Subcutaneous adipose tissue (tissue), 4 donors: ENCODE results near the gene IGSF5. TPM values are rescaled to one million over a fixed set of nuclear protein-coding genes. Genes with fewer than 3 reads are reported as not detected.

Source experiments
- total RNA-seq, 4 donors: library from RNA; depleted of rRNA; stranded (reverse); fragments of >200 nt; gene quantifications; one replicate each; pipeline ENCODE4 v1.1.0, GENCODE V29; 2016
- TF ChIP-seq, protein P1 (sequence below): fragments of 450-650 bp; IDR thresholded peaks from one replicate; pipeline ENCODE4 v1.5.1; 2016; ENCODE audit warnings: low read depth, mild to moderate bottlenecking, control low read depth, antibody characterized with exemption, moderate library complexity

Gene IGSF5
- total RNA-seq, 4 donors from 2014 or later: 0.22 TPM; not detected in 3

DNA sequence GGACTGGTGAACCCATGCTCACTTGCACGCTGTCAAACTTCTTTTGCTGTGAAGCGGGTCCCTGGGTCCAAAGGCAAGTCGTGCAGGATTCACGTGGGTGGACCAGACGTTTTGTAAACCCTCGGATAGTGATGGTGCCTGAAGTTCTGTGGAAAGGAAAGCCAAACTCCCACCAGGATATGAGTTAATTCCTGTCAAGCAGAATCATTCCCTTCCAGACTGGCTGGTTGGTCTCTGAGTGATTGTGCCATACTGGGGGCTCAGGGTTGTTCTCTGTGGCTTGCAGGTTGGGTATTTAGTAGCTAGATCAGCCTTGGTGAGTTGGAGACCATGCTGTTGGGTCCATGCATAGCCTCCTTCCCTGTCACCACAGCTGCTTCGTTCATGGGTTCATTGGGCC lies 32.7 kb upstream of the IGSF5 start:
- TF ChIP-seq, protein P1, sequence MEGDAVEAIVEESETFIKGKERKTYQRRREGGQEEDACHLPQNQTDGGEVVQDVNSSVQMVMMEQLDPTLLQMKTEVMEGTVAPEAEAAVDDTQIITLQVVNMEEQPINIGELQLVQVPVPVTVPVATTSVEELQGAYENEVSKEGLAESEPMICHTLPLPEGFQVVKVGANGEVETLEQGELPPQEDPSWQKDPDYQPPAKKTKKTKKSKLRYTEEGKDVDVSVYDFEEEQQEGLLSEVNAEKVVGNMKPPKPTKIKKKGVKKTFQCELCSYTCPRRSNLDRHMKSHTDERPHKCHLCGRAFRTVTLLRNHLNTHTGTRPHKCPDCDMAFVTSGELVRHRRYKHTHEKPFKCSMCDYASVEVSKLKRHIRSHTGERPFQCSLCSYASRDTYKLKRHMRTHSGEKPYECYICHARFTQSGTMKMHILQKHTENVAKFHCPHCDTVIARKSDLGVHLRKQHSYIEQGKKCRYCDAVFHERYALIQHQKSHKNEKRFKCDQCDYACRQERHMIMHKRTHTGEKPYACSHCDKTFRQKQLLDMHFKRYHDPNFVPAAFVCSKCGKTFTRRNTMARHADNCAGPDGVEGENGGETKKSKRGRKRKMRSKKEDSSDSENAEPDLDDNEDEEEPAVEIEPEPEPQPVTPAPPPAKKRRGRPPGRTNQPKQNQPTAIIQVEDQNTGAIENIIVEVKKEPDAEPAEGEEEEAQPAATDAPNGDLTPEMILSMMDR: no peak

DNA sequence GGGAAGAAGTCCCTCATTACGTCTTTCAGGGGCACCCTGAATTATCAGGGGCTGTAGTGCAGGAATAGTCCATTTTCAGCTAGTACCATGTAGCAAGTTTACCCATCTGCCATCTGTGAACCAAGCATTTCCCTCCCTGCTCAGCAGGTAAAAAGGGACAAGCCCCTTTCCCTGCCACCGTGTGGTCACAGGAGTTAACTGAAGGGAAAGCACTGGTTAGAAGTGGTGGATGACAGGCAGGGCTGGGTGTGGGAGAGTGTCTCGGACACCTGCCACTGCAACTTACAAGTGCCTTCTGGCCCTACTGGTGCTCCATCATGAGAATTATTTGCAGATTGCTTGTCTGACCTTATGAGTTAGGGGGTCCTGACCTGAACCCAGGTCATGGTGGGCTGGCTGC lies 32.0 kb upstream of the IGSF5 start:
- TF ChIP-seq, protein P1: no peak

DNA sequence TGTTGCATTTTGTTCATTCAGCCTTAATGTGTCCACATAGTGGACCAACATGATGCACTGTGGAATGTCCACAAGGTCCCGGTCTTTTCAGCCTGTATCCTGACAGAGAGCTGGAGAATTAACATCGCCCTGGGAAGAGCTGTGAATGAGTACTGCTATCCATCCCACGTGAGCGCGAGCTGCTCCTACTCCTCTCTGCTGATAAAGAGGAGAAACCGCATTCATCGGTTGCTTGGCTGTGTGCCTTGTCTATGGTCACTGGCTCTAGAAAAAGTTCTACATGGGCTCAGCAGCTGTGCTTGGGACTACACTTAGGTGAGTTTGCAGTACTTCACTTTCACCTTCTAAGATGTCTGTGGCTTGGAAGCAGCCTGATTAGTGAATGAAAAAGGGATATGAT lies 31.1 kb upstream of the IGSF5 start:
- TF ChIP-seq, protein P1: no peak

DNA sequence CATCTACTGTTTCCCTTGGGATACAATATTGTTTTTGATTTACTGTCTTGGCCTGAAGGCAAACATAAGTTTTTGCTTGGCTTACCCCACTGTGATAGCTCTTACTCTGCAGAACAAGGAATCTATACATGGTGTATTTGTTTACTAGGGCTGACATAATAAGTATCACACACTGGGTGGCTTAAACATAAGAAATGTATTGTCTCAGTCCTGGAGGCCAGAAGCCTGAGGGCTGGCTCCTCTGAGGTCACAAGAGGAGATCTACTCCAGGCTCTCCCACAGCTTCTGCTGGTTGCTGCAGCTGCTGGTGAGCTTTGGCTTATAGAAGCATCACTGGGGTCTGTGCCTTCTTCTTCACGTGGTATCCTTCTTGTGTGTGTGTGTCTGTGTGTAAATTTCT lies 30.7 kb upstream of the IGSF5 start:
- TF ChIP-seq, protein P1: no peak

DNA sequence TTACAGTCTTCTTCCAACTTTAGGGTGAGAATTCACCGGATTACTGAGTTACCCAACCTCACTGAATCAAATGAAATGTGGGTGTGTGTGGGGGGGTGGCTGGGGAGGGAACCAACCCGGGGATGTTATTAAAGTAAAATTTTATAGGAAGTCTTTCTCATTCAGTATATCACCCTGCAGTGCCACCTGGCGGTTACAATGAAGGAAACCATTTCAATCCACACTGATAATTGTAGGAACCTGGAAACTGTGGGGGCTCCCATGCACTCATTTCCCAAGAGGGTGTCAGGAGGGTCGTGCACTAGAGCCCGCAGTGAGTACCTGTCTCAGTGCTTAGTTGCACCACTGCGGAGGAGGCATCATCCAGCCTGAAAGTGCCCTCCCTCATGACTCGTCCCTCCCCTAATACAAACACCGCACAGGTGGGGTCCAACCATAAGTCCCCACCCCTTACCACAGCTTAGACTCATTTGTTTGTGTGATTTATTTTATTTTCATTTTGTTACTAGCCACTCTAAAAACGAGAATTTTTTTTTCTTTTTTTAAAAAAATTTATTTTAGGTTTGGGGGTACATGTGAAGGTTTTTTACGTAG lies 29.1 kb upstream of the IGSF5 start:
- TF ChIP-seq, protein P1: no peak

DNA sequence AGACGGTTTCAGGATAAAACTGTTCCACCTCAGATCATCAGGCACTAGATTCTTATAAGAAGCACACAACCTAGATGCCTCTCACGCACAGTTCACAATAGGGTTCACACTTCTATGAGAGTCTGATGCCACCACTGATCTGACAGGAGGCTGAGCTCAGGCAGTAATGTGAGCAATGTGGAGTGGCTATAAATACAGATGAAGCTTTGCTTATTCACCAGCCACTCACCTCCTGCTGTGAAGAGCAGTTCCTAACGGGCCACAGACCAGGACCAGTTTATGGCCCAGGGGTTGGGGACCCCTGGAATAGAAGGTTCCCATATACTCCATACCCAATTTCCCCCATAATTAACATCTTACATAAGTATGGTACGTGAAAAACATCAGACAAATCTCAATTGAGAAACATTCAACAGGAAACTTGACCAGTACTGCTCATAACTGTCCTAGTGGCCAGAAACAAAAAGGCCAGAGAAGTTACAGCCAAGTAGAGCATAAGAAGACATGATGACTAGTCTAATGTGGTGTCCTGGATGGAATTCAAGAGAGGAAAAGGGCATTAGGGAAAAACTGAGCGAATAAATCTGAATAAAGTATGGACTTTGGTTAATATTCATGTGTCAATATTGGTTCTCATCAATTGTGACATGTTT lies 24.7 kb upstream of the IGSF5 start:
- TF ChIP-seq, protein P1: no peak

DNA sequence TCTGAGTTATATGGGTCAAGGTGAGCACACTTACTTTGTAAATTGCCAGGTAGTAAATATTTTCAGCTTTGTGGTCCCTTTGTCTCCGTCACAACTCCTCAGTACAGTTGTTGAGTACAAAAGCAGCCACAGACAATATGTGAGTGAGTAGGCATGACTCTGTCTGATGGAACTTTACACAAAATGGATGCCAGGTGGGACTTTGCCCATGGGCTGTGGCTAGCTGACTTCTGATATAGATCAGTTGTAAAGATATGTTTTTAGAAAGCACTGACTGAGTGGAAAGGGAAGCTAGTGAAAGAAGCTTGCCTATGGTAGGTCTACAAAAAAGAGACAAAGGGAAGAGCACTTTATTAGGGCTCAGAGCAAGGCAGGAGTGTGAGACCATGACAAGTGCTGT lies 23.1 kb upstream of the IGSF5 start:
- TF ChIP-seq, protein P1: no peak
